Mucosa of descending colon (tissue), 3 donors: Measurements from ENCODE around the gene EGFLAM. TPM values are rescaled to one million over a fixed set of nuclear protein-coding genes. Genes with fewer than 3 reads are reported as not detected.
A peak's percentile ranks its signal among the peaks of the same experiment; 100 is the strongest.

Experiments used
- ATAC-seq: fragments of 200-7000 bp; cut with Tn5 transposase; one replicate; pipeline ENCODE4 v1.9.1; 2020; ENCODE audit warnings: mild to moderate bottlenecking, moderate library complexity
- DNase-seq, 3 donors: peaks; one replicate each; pipeline ENCODE4 v3.0.0-alpha.2; 2020
- H3K36me3 ChIP-seq: fragments of 200-600 bp; one replicate; pipeline ENCODE4 v1.8.0; 2021; ENCODE audit warnings: low read depth, mild to moderate bottlenecking
- H3K4me1 ChIP-seq: fragments of 200-600 bp; one replicate; pipeline ENCODE4 v1.8.0; 2021; ENCODE audit warnings: low read depth, mild to moderate bottlenecking
- H3K4me3 ChIP-seq: fragments of 200-600 bp; one replicate; pipeline ENCODE4 v1.8.0; 2021; ENCODE audit warnings: mild to moderate bottlenecking
- H3K9me3 ChIP-seq: fragments of 200-600 bp; one replicate; pipeline ENCODE4 v1.8.0; 2021; ENCODE audit warnings: mild to moderate bottlenecking
- CTCF ChIP-seq: fragments of 200-600 bp; IDR thresholded peaks from one replicate; pipeline ENCODE4 v1.8.0; 2022; ENCODE audit warnings: antibody characterized with exemption, mild to moderate bottlenecking
- intact Hi-C, 2 donors: fragments of 100-400 bp; cut with DNase I in 1 of 2; cut with micrococcal nuclease in 1 of 2; formaldehyde crosslinking; loops; one replicate each; pipeline versions ENCODE4 v1.11.0 to v1.11.1; 2022; cut with DNase I, micrococcal nuclease
- total RNA-seq, 3 donors: library from RNA; stranded (reverse); fragmentation: NEBNext Ultra II Directional in 2 of 3; extraction: Animal tissue kit (Norgen Biotek cat#: 25700) in 2 of 3; gene quantifications; one replicate each; pipeline versions ENCODE4 v1.2.1 to v1.2.4, GENCODE V29; 2021 to 2023
- donor health status: DM: no; HTN: no; CAD: no; lungs with moderate emphysema.
- donor health status: DM: no; HTN: no; CAD: no.
- donor health status: DM: no; HTN: yes; CAD: no.

EGFLAM gene
- total RNA-seq, 3 donors from 2014 or later: 0.46 to 2.1 (median 0.84) TPM

- TF ChIP-seq CTCF: no peak
- ATAC-seq: no peak
- H3K9me3 ChIP-seq: no peaks in the 10 kb centered on the region
Measured at GRCh38 chr5:38316544-38317224, 58.3 kb downstream of the EGFLAM start.

GRCh38 chr5:38317868-38318267 is 59.5 kb downstream of the EGFLAM start:
- Histone ChIP-seq H3K9me3 (no peaks in the 10 kb centered on the region), H3K4me3 (no peak overlapping the region), H3K36me3 (no peaks in the 10 kb centered on the region), H3K4me1 (no peaks in the 10 kb centered on the region)
- no peak for ATAC-seq
- no peak for TF ChIP-seq CTCF
- intact Hi-C loops: no loop called here
- no peak for DNase-seq

More at GRCh38 chr5:38316544-38317224, 58.3 kb downstream of the EGFLAM start:
- no peak overlapping the region for H3K4me3 ChIP-seq
- intact Hi-C loops: no loop called here
- no peak for DNase-seq
- no peaks in the 10 kb centered on the region for H3K4me1 ChIP-seq
- no peaks in the 10 kb centered on the region for H3K36me3 ChIP-seq

GRCh38 chr5:38319491-38319890 is 61.1 kb downstream of the EGFLAM start:
- H3K4me1 ChIP-seq: no peaks in the 10 kb centered on the region
- no peak for ATAC-seq
- H3K9me3 ChIP-seq: no peaks in the 10 kb centered on the region
- H3K4me3 ChIP-seq: no peak overlapping the region
- intact Hi-C loops: no loop called here
- TF ChIP-seq CTCF: no peak
- DNase-seq: no peak
- H3K36me3 ChIP-seq: no peaks in the 10 kb centered on the region

GRCh38 chr5:38321978-38322377 is 63.6 kb downstream of the EGFLAM start:
- H3K9me3 ChIP-seq: no peaks in the 10 kb centered on the region
- intact Hi-C loops: no loop called here
- no peak for DNase-seq
- no peak for ATAC-seq
- no peak for TF ChIP-seq CTCF
- no peak overlapping the region for H3K4me3 ChIP-seq
- H3K4me1 ChIP-seq: no peaks in the 10 kb centered on the region
- H3K36me3 ChIP-seq: no peaks in the 10 kb centered on the region

- no peak for TF ChIP-seq CTCF
- DNase-seq: no peak
- intact Hi-C loops: no loop called here
- ATAC-seq: peak; percentile 42
- Histone ChIP-seq H3K4me3 (no peak overlapping the region), H3K4me1 (no peaks in the 10 kb centered on the region), H3K36me3 (no peaks in the 10 kb centered on the region), H3K9me3 (no peaks in the 10 kb centered on the region)
Measured at GRCh38 chr5:38323645-38324295, 65.4 kb downstream of the EGFLAM start.
